NOMO-1 treated with DMSO at 0.1 percent for 48 hours (cell line): ENCODE measurements around the gene CWC15.
"Not testable (repeated sequence)": the region's sequence is repeated elsewhere in the genome, so short reads cannot be mapped to it uniquely, and the experiment has no call there.

Source experiments
- DNase-seq: peaks from one replicate; lab custom pipeline; 2025; ENCODE audit not compliant: unreplicated experiment; lab: John Stamatoyannopoulos, UW

Gene CWC15

DNA sequence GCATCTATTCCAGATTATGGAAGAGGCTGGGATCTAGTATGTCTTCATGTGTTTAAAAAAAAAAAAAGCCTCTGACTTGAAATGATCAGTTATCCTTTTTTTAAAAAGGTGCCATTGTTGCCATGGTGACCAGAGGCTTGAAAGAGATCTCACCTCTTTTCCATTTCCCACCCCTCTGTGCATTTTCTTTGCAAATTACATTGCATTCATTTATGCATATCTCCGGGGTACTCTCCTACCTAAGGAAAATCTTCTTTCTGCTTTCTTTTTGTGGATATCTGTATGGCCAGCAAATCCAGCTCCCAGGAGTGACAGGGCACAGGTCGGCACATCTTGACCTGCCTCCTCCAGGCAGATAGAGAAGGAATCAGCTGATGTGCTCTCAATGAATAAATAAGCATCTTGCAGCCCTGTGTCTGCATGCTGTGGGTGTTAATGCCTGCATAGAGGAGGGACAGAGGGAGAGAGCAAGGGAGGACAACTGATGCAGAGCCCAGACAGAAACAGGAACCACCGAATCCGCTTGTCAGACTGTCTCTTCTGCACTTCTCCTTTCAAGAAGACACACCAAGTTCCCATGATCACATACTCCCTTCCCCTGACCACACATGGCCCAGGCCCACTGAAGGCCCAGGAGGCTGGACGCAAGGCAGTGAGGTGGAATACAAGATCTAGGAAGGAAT, 50.9 kb downstream of the CWC15 start:
- DNase-seq: peak; percentile 48

DNA sequence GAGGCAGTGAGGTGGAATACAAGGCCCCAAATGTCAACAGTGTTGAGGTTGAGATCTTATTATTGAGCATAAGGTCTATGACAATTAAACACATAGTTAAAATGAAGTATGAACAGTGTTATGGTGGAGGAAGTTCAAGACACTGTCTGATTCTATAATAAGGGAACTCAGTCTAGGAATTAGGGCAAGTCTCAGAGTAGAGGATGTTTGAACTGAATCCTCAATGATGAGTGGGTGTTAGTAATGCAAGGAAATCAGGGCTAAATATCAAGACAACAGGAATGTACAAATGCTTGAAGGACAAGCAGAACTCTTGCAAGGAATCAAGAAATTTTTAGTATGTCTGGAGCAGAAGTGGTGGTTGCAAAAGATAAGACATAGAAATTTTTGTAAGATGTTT, 53.0 kb downstream of the CWC15 start:
- DNase-seq: no peak

- not testable (repeated sequence) for DNase-seq
These were observed 59.5 kb downstream of the CWC15 start for GRCh38 chr11:94913718-94914394.

DNA sequence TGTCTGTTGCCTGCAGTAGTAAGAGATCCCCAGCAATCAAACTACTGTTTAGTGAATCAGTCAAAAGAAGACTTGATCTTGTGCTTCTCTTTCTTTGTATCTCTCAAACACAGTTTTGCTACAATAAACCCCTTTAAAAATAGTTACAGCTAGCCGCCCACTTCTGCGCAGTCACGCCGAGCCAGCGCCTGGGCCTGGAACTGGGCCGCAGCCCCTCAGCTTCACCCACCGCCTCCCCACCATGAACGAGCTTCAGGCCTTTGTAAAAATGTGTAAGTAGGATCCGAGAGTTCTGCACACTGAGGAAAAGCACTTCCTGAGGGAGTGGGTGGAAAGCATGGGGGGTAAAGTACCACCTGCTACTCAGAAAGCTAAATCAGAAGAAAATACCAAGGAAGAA, 60.5 kb downstream of the CWC15 start:
- no peak for DNase-seq
